ENCODE measurements around the gene SOCS1.

- TF ChIP-seq CTCF (IDR thresholded peaks at IDR 0.05): no peak
- no peak for TF ChIP-seq POLR2AphosphoS5 (IDR thresholded peaks at IDR 0.05)
- TF ChIP-seq POLR2A (IDR thresholded peaks at IDR 0.05; ENCODE audit: low read depth): no peak
- TF ChIP-seq EP300 (IDR thresholded peaks at IDR 0.05): no peak
Observed at GRCh38 chr16:11263737-11264136, 7.7 kb upstream of the SOCS1 start.
